GM19468 (cell line): ENCODE measurements around the gene PTPRN2.
"Not testable (repeated sequence)": the region's sequence is repeated elsewhere in the genome, so short reads cannot be mapped to it uniquely, and the experiment has no call there.

Experiments
- ATAC-seq: cut with Tn5 transposase; IDR thresholded peaks from one replicate; pipeline ENCODE4 v1.9.1; 2021; ENCODE audit warnings: mild to moderate bottlenecking, moderate library complexity, moderate number of reproducible peaks; ENCODE audit not compliant: unreplicated experiment; ENCODE audit errors: extremely low read depth

PTPRN2 gene

GRCh38 chr7:158411232-158411950 lies 176.2 kb downstream of the PTPRN2 start:
- ATAC-seq = no peak

GRCh38 chr7:158410720-158411119 lies 176.9 kb downstream of the PTPRN2 start:
- ATAC-seq = no peak

GRCh38 chr7:158409816-158410330 lies 177.8 kb downstream of the PTPRN2 start:
- ATAC-seq = no peak

- ATAC-seq = no peak
Measured at GRCh38 chr7:158409120-158409519, 178.5 kb downstream of the PTPRN2 start.

GRCh38 chr7:158408318-158408920 lies 179.2 kb downstream of the PTPRN2 start:
- no peak for ATAC-seq

- ATAC-seq = no peak
Measured at GRCh38 chr7:158407581-158408317, 179.9 kb downstream of the PTPRN2 start.

GRCh38 chr7:158406801-158407200 lies 180.8 kb downstream of the PTPRN2 start:
- ATAC-seq = no peak

- ATAC-seq = no peak
Measured at GRCh38 chr7:158406364-158406763, 181.3 kb downstream of the PTPRN2 start.

GRCh38 chr7:158405771-158406170 lies 181.9 kb downstream of the PTPRN2 start:
- ATAC-seq = not testable (repeated sequence)

- no peak for ATAC-seq
Measured at GRCh38 chr7:158405324-158405723, 182.3 kb downstream of the PTPRN2 start.

- no peak for ATAC-seq
Measured at GRCh38 chr7:158404031-158404761, 183.4 kb downstream of the PTPRN2 start.

GRCh38 chr7:158403013-158403821 lies 184.4 kb downstream of the PTPRN2 start:
- ATAC-seq = no peak

- no peak for ATAC-seq
Measured at GRCh38 chr7:158402471-158402870, 185.2 kb downstream of the PTPRN2 start.

- no peak for ATAC-seq
Measured at GRCh38 chr7:158401826-158402225, 185.8 kb downstream of the PTPRN2 start.

- no peak for ATAC-seq
Measured at GRCh38 chr7:158401295-158401694, 186.3 kb downstream of the PTPRN2 start.

GRCh38 chr7:158400601-158401225 lies 186.9 kb downstream of the PTPRN2 start:
- ATAC-seq = no peak

GRCh38 chr7:158399762-158400161 lies 187.9 kb downstream of the PTPRN2 start:
- no peak for ATAC-seq

- no peak for ATAC-seq
Measured at GRCh38 chr7:158398750-158399149, 188.9 kb downstream of the PTPRN2 start.

GRCh38 chr7:158397885-158398284 lies 189.7 kb downstream of the PTPRN2 start:
- ATAC-seq = no peak
